HG02798 (cell line): ENCODE measurements around the gene WDR83.
"Not testable (repeated sequence)": the region's sequence is repeated elsewhere in the genome, so short reads cannot be mapped to it uniquely, and the experiment has no call there.

ENCODE experiments used
- ATAC-seq: cut with Tn5 transposase; IDR thresholded peaks from one replicate; pipeline ENCODE4 v1.9.1; 2021; ENCODE audit warnings: mild to moderate bottlenecking; ENCODE audit not compliant: unreplicated experiment, poor library complexity

Gene WDR83

GRCh38 chr19:12681074-12681987 is 14.7 kb downstream of the WDR83 start, which contains the start of gene DHPS:
DHPS (minus strand) TSS chr19:12681880; CDS start chr19:12681766, 114 bp downstream.
- ATAC-seq: peak; percentile 83

- ATAC-seq: no peak
Observed at GRCh38 chr19:12685831-12686230, 19.2 kb downstream of the WDR83 start.

GRCh38 chr19:12687496-12688196 is 21.0 kb downstream of the WDR83 start, which contains the start of gene GNG14:
GNG14 (plus strand) TSS chr19:12687998; CDS start chr19:12688049, 51 bp downstream.
- ATAC-seq: no peak

DNA sequence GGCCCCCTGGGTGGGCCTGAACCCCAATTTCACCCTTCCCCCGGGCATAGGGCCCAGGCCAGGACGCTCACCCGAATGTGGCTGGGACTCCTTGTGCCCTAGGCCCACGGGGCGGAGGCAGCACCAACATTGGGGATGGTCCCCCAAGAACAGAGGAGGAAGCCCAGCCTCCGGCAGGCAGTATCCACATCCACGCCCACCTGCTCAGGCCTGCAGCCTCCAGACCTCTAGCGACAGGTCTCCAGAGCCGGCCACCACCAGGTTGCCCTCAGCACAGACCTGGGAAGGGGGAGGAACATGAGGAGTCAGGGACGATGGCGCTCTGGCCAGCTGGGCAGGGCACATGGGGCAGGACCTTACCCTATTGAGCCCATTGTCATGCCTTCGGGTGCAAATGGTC is 22.4 kb downstream of the WDR83 start:
- ATAC-seq: no peak

- no peak for ATAC-seq
Observed at GRCh38 chr19:12689581-12690216, 23.1 kb downstream of the WDR83 start.

- no peak for ATAC-seq
Observed at GRCh38 chr19:12692960-12693359, 26.4 kb downstream of the WDR83 start.

DNA sequence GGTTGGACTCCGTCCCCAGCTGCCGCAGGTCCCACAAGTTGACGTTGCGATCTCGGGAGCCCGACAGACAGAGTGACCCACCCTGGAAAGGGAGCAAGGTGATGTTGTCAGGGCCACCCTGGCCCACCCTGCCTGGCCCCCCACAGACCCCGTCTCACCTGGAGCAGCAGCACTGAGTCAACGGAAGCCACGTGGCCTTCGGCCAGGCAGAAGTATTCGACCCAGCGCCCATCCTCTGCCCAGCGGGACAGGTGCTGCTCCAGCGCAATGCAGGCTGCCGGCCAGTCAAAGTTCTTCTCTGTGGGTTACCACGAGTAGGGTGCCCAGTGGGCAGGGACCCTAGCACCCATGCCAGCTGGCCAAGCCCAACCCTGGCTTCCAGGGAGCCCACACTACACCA is 28.0 kb downstream of the WDR83 start:
- no peak for ATAC-seq

DNA sequence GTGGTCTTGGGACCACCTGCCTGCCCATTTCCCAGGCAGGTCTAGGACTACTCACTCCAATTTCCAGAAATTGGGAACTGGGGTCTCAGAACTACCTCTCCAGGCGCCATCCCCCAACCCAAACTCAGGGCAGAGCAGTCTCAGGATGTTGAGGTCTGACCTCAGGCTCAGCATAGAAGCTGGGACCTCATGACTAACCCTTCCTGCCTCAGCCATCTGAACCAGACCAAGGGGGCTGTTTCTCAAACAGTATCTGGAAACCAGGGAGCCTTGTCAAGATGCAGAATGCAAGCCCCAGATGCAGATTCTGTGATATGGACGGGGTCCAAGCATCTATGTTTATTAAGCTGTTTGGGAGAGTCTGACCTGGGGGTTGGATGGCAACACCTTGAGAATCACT is 28.5 kb downstream of the WDR83 start:
- ATAC-seq: no peak

- no peak for ATAC-seq
Observed at GRCh38 chr19:12695514-12695913, 28.9 kb downstream of the WDR83 start.

DNA sequence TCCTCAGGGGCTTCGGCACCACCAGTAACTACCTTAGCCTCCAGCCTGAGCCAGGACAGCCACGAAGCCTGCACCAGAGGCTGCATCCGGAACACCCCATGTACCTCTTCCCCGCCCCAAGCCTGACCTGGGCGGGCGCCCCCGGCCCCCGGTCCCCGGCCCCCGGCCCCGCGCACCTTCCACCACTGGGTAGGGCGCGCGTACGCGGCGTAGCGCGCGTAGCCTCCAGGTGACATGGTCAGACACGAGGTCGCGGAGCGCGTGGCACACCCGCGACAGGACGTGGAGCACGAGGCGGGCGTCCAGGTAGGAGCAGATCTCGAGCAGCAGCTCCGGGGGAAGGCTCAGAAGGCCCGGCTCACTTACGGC is 29.4 kb downstream of the WDR83 start:
- ATAC-seq: no peak

DNA sequence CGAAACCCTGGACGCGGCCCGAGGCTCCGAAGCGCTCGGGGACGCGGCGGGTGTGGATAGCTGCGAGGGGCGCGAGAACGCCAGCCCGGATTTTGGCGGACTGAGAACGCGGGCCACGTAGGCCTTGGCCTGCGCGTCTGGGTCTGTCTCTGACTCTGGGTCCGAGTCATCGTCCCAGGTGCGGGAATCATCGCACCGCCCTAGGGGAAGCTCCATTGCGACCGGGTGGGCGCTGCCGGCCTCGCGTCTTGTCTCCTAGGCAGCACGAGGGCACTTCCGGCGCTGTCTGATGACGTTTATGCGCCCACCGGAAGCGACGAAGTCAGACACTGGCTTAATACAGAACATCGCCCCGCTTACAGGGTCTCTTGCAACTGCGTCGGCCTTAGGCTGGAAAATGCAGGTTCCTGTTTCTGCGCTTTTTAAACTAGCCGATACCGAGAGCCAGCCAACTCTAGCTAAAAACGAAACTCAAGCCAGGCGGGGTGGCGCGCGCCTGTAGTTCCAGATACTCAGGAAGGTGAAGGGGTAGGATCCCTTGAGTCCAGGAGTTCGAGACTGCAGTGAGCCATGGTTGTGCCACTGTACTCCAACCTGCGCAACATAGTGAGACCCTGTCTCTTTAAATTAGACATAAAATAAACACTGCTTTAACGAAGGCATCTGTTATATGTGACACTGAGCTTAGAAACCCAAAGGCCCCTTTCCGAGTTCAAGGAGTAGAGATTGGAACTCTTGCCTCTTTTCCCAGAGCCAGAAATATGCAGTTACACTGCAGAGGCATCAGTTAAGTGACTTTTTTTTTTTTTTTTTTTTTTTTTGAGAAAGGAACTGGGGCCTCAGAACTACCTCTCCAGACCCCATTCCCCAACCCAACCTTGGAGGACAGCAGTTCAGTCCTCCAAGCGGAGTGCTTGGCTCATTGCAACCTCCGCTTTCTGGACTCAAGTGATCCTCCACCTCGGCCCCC is 30.0 kb downstream of the WDR83 start, which contains the start of gene FBXW9:
FBXW9 (minus strand) TSS at position 266 of the 970 bp plus-strand sequence; CDS start at position 216, 50 bp downstream.
- peak; percentile 79 for ATAC-seq

DNA sequence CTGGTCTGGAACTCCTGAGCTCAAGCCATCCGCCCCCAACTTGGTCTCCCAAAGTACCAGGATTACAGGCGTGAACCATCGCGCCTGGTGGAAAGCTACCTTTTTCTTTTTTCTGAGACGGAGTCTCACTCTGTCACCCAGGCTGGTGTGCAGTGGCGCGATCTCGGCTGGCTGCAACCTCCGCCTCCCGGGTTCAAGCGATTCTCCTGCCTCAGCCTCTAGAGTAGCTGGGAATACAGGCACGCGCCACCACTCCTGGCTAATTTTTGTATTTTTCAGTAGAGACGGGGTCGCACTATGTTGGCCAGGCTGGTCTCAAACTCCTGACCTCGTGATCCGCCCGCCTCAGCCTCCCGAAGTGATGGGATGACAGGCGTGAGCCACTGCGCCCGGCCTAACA is 30.8 kb downstream of the WDR83 start:
- not testable (repeated sequence) for ATAC-seq

DNA sequence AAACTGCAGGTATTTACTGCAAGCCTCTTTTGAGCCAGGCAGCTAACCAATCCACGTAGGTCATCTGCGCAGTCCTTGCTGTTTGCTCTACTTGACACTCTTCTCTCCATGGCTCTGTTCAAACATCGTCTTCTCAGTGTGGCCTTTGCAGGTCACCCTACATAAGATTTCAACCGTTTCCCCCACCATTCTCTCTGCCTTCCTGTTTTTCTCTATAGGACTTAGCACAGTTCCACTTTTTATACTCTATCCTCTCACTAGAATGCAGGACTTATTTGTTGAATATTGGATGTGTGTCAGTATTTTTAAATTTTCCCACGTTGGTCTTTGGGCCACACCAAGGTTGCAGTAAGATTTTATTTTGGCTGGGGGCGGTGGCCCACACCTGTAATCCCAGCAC is 31.5 kb downstream of the WDR83 start:
- ATAC-seq: no peak

DNA sequence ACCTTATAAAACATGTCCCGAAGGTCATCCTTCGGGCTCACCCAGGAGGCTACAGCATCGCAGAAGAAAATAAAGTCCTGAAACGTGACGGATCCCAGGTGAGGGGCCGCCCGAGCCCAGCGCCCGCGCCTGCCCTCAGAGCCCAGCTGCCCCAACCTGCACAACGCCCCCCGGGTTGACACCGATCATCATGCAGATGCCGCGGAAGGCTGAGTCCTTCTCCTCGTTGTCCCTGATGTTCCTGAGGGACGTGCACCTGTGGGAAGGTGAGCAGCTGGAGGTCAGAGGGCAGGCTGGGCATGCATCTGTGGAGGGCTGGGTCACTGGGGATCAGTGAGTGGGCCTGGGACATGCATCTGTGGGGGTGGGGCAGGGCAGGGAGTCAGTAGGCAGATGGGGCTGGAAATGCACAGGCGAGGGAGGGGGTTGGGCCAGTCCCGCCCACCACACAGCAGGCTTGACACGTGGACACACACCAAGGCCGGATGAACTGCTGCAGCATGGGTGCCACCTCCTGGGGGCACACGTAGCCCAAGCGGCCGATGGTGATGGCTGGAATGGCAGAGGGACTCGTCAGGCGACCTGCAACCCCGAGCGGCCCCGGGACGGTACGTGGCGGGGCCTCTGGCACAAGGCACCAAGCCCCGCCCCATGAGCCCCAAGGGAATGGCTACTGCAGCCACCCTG is 35.1 kb downstream of the WDR83 start:
- no peak for ATAC-seq

GRCh38 chr19:12703046-12703445 is 36.4 kb downstream of the WDR83 start:
- ATAC-seq: no peak

DNA sequence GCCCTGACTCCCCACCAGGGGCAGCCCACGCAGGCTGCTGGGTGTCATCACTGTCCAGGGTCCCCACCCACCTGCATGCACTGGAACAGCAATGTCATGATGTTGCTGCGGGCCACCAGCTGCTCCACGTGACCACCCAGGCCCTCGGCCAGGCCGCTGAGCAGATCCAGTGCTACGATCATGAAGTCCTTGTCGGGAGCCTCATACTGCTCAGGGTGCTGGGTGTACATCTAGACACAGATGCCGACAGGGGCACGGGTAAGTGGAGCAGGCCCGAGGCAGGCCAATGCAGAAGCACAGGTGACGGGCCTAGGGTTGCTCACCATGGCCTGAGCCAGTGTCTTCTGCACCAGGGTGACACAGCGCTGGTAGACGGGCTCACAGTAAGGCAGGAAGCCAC is 38.6 kb downstream of the WDR83 start:
- no peak for ATAC-seq

DNA sequence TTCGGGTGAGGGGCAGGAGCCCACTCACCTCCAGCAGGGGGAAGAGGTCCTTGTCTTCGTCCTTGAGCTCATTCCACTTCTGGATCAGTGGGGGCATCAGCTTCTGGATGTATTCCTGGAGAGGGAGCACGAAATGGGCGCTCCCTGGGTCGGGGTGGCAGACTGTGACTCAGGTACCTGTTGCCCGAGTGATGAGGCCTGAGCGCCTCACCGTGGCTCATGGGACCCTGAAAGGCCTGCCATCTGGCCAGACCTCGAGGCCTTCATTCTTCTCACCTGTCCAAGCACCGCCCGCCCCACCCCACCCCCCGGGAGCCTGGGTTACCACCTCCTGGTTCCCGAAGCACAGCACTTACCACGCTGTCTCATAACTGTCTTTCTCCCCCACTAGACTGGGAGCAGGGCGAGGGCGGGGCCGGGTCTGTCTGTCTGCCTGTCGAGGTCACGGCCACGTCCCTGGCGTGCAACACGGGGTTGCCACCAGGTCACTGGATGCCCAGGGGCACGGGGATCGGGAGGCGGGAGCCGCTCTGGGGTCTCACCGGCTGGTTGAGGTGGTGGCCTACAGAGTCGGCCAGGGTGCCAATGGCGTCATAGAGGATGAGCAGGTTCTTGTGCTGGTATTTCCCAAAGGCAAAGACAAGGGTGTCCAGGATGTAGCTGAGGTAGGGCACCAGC is 39.2 kb downstream of the WDR83 start:
- ATAC-seq: no peak

DNA sequence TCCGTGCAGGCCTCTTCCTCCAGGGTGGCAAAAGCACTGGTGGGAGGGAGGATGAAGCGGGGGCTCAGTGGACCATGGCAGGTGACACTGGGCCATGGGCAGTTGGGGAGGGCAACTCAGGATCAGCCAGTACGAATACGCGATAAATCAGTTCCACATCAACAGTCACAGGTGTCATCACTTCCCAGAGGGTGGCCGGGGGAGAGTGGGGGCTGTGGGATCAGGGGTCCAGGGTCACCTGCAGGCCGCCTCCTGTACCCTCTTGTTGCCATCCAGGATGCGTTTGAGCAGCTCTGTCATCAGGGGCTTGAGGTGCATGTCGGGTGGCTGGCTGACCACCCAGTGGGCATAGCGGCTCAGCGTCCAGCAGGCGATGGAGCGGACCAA is 39.7 kb downstream of the WDR83 start:
- ATAC-seq: no peak

DNA sequence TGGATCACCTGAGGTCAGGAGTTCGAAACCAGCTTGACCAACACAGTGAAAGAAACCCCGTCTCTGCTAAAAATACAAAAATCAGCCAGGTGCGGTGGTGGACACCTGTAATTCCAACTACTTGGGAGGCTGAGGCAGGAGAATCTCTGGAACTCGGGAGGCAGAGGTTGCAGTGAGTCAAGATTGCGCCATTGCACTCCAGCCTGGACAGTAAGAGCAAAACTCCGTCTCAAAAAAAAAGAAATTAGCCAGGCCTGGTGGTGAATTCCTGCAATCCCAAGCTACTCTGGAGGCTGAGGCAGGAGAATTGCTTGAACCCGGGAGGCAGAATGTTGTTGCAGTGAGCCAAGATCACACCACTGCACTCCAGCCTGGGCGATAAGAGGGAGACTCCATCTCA is 42.0 kb downstream of the WDR83 start:
- ATAC-seq: no peak
